ENCODE measurements around the gene ANKRD17.

Gene ANKRD17

GRCh38 chr4:73109493-73109892, 149.1 kb downstream of the ANKRD17 start:
- CTCF ChIA-PET, result no interaction called here

GRCh38 chr4:73104695-73105094, 153.9 kb downstream of the ANKRD17 start:
- POLR2A ChIA-PET, result interaction anchor here (0.8 kb wide), 1 partner anchor 154 kb away, joined by 4 read pairs; the partner anchor contains the start of gene ANKRD17
- CTCF ChIA-PET, result interaction anchor here (0.9 to 2.0 kb wide), 4 partner anchors 9 to 43 kb away, joined by 3 to 8 read pairs (median 4); no protein-coding TSS in a partner anchor
- TF ChIP-seq, protein P1, sequence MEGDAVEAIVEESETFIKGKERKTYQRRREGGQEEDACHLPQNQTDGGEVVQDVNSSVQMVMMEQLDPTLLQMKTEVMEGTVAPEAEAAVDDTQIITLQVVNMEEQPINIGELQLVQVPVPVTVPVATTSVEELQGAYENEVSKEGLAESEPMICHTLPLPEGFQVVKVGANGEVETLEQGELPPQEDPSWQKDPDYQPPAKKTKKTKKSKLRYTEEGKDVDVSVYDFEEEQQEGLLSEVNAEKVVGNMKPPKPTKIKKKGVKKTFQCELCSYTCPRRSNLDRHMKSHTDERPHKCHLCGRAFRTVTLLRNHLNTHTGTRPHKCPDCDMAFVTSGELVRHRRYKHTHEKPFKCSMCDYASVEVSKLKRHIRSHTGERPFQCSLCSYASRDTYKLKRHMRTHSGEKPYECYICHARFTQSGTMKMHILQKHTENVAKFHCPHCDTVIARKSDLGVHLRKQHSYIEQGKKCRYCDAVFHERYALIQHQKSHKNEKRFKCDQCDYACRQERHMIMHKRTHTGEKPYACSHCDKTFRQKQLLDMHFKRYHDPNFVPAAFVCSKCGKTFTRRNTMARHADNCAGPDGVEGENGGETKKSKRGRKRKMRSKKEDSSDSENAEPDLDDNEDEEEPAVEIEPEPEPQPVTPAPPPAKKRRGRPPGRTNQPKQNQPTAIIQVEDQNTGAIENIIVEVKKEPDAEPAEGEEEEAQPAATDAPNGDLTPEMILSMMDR (IDR thresholded peaks at IDR 0.05; ENCODE audit: insufficient read depth, low read length, missing control alignments), result no peak
- DNase-seq (ENCODE audit: low read depth, low spot score), result no peak
- no peak overlapping the region for H3K4me3 ChIP-seq (ENCODE audit: low read depth, low read length)

More at GRCh38 chr4:73109493-73109892, 149.1 kb downstream of the ANKRD17 start:
- POLR2A ChIA-PET, result no interaction called here
- TF ChIP-seq, protein P1 (IDR thresholded peaks at IDR 0.05; ENCODE audit: insufficient read depth, low read length, missing control alignments), result no peak
- no peak for DNase-seq (ENCODE audit: low read depth, low spot score)
- no peak overlapping the region for H3K4me3 ChIP-seq (ENCODE audit: low read depth, low read length)

GRCh38 chr4:73103799-73104503, 154.6 kb downstream of the ANKRD17 start:
- no peak for DNase-seq (ENCODE audit: low read depth, low spot score)
- TF ChIP-seq, protein P1 (IDR thresholded peaks at IDR 0.05; ENCODE audit: insufficient read depth, low read length, missing control alignments), result no peak
- CTCF ChIA-PET, result interaction anchor here (0.9 to 2.0 kb wide), 5 partner anchors 10 to 154 kb away, joined by 3 to 8 read pairs (median 3); no protein-coding TSS in a partner anchor
- POLR2A ChIA-PET, result interaction anchor here (0.8 kb wide), 1 partner anchor 155 kb away, joined by 4 read pairs; the partner anchor contains the start of gene ANKRD17
- H3K4me3 ChIP-seq (ENCODE audit: low read depth, low read length), result no peak overlapping the region

DNA sequence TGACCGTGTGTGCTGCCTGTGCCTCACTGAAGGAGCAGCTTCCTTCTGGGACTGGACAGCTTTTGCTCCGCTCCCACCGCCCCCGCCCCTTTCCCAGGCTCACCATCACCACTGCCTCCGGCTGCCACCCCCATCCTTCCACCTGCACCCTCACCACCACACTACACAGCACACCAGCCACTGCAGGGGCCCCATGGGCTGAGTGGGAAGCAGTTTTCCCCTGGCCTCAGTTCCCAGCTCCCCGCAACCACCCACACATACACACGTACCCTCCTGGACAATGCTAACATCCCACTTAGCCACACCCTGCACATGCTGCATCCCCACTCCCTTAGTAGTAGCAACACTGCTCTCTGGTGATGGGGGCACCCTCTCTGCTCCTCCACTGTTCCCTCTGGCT, 159.5 kb downstream of the ANKRD17 start:
- no peak for DNase-seq (ENCODE audit: low read depth, low spot score)
- no peak overlapping the region for H3K4me3 ChIP-seq (ENCODE audit: low read depth, low read length)
- ChIA-PET CTCF (interaction anchor here (1.3 kb wide), 1 partner anchor 45 kb away, joined by 3 read pairs; no protein-coding TSS in a partner anchor), POLR2A (no interaction called here)
- TF ChIP-seq, protein P1 (IDR thresholded peaks at IDR 0.05; ENCODE audit: insufficient read depth, low read length, missing control alignments), result no peak

DNA sequence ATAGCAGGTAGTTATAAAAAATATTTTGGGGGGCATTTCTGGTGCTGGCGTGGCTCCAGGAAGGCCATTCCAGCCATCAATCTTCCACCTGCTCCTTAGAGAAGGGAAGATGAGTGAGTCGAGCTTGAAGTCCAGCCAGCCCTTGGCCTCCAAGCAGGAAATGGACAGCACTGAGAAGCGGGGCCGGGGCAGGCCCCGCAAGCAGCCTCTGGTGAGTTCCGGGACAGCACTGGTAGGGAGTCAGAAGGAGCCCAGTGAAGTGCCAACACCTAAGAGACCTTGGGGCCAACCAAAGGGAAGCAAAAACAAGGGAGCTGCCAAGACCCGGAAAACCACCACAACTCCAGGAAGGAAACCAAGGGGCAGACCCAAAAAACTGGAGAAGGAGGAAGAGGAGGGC, 159.9 kb downstream of the ANKRD17 start:
- TF ChIP-seq, protein P1 (IDR thresholded peaks at IDR 0.05; ENCODE audit: insufficient read depth, low read length, missing control alignments), result no peak
- no peak for DNase-seq (ENCODE audit: low read depth, low spot score)
- ChIA-PET CTCF (interaction anchor here (1.3 kb wide), 1 partner anchor 45 kb away, joined by 3 read pairs; no protein-coding TSS in a partner anchor), POLR2A (no interaction called here)
- H3K4me3 ChIP-seq (ENCODE audit: low read depth, low read length), result no peak overlapping the region

DNA sequence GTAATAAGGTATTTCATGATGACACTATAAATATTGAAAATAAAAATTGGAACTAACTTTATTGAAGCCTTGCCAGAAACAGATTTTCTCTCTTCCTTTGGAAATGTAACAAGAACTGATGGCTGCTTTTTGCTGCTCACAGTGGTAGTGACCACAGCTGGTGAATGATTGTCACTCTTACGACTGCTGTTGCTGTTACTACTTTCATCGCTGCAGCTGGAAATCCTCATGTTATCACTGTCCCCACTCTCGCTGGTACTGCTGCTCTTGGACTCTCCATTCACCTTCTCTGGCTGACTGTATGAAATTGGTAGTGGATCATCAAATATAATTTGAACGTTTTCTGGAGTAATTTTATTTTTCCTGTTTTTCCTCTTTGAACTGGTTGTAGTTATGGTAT, 160.6 kb downstream of the ANKRD17 start:
- H3K4me3 ChIP-seq (ENCODE audit: low read depth, low read length), result no peak overlapping the region
- TF ChIP-seq, protein P1 (IDR thresholded peaks at IDR 0.05; ENCODE audit: insufficient read depth, low read length, missing control alignments), result no peak
- CTCF ChIA-PET, result interaction anchor here (0.6 to 1.0 kb wide), 2 partner anchors 9 to 215 kb away, joined by 3 read pairs; no protein-coding TSS in a partner anchor
- no peak for DNase-seq (ENCODE audit: low read depth, low spot score)
- POLR2A ChIA-PET, result no interaction called here
